OCI-LY1 (cell line): ENCODE results near the gene SLC39A13.

Experiments used
- CTCF ChIP-seq: fragments of 200-600 bp; sonication (generic), shearing (Covaris generic); IDR thresholded peaks from 2 replicates; pipeline ENCODE4 v1.5.1; 2017; ENCODE audit warnings: mild to moderate bottlenecking, antibody characterized with exemption, low read length, moderate library complexity, mixed read lengths
- EZH2 ChIP-seq: fragments of 200-600 bp; sonication (generic), shearing (Covaris generic); IDR thresholded peaks from 2 replicates; pipeline ENCODE4 v1.8.0; 2017; ENCODE audit warnings: borderline replicate concordance, mixed run types, mild to moderate bottlenecking, antibody characterized with exemption, low read length, moderate library complexity, mixed read lengths

GRCh38 chr11:47461876-47462275 lies 53.5 kb downstream of the SLC39A13 start:
- TF ChIP-seq CTCF = no peak
- no peak for TF ChIP-seq EZH2
